ENCODE data around the gene NDUFS3.

The NDUFS3 gene

DNA sequence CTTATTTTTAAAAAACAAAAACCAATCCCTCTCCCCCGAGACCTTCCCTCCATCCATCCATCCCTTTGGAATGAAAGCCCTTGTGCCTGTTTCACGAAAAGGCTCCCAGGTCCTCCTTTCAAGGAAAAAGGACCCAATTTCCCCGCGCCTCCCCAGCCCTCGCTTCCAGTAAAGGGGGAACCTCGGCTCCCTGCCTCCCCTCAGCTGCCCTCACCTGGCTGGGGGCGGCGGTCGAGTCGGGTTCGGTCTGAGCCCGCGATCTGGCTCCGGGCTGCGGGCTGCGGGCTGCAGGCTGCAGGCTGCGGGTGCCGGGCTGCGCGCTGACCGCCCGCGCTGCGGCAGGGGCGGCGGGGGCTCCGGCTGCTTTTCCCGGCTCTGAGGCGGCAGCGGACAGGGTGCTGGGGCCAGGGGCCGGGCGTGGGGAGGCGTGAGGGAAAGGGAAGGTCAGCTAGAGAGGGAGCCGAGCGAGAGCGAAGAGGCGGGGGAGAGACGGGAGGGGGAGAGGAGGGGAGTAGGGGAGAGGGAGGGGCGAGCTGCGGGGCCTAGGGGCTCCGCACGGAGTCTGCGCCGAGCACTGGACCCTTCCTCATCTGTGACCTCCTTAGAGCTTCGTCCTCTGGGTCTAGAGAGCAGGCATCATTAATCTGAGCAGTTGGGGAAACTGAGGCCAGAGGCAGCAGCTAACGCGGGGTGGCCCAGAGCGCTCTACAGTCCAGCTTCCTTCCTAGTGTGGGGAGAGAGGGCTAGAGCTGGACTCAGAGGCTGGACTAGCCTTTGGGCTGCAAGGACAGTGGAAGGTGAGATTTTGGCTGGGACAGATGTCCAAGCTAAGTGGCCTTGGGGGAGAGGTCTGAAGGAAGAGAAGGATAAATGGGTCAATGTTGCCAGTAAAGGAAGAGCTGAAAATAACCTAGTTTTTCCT, 15.3 kb downstream of the NDUFS3 start, which contains the start of gene C1QTNF4:
C1QTNF4 (minus strand) TSS at position 478 of the 922 bp plus-strand sequence. CDS start 3,601 bp downstream, outside the sequence.
- H3K4me3 ChIP-seq (ENCODE audit: low read length, poor library complexity, severe bottlenecking), result peak within 1 kb of the TSS; percentile 83
- H3K27me3 ChIP-seq (ENCODE audit: insufficient read depth, low read length, poor library complexity, severe bottlenecking), result no peaks in the 10 kb centered on the region
- H3K4me2 ChIP-seq (ENCODE audit: low read depth, low read length, poor library complexity, severe bottlenecking), result peak within 1 kb of the TSS; percentile 82
- no peaks in the 10 kb centered on the region; the same call in 1 of the 2 replicates for H3K36me3 ChIP-seq (ENCODE audit: insufficient read depth, low read length)
- H3F3A ChIP-seq (ENCODE audit: low read depth), result peaks cover 15% of the 10 kb centered on the region; the same call in 1 of the 2 replicates
- H4K20me1 ChIP-seq (ENCODE audit: insufficient read depth, low read length, poor library complexity, severe bottlenecking), result no peaks in the 10 kb centered on the region
- no peaks in the 10 kb centered on the region for H3K9me3 ChIP-seq (ENCODE audit: insufficient read depth, low read depth, low read length)
- peaks cover 38% of the 10 kb centered on the region for H3K79me2 ChIP-seq (ENCODE audit: insufficient read depth, low read length)
- H3K9me2 ChIP-seq (replicated peaks; ENCODE audit: low read depth, low read length), result no peaks in the 10 kb centered on the region
- H3K9ac ChIP-seq (ENCODE audit: low read depth, low read length, poor library complexity, severe bottlenecking), result peak within 1 kb of the TSS; percentile 88
- TF ChIP-seq EZH2phosphoT487 (IDR thresholded peaks at IDR 0.05; ENCODE audit: borderline replicate concordance), result no peak
- TF ChIP-seq, protein P1, sequence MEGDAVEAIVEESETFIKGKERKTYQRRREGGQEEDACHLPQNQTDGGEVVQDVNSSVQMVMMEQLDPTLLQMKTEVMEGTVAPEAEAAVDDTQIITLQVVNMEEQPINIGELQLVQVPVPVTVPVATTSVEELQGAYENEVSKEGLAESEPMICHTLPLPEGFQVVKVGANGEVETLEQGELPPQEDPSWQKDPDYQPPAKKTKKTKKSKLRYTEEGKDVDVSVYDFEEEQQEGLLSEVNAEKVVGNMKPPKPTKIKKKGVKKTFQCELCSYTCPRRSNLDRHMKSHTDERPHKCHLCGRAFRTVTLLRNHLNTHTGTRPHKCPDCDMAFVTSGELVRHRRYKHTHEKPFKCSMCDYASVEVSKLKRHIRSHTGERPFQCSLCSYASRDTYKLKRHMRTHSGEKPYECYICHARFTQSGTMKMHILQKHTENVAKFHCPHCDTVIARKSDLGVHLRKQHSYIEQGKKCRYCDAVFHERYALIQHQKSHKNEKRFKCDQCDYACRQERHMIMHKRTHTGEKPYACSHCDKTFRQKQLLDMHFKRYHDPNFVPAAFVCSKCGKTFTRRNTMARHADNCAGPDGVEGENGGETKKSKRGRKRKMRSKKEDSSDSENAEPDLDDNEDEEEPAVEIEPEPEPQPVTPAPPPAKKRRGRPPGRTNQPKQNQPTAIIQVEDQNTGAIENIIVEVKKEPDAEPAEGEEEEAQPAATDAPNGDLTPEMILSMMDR (conservative IDR thresholded peaks at IDR 0.05; ENCODE audit: low read length), result no peak
- H3K4me1 ChIP-seq (ENCODE audit: insufficient read depth, low read length, poor library complexity, severe bottlenecking), result peaks cover 65% of the 10 kb centered on the region
- no peak within 1 kb of the TSS for H2AFZ ChIP-seq (ENCODE audit: low read length)

DNA sequence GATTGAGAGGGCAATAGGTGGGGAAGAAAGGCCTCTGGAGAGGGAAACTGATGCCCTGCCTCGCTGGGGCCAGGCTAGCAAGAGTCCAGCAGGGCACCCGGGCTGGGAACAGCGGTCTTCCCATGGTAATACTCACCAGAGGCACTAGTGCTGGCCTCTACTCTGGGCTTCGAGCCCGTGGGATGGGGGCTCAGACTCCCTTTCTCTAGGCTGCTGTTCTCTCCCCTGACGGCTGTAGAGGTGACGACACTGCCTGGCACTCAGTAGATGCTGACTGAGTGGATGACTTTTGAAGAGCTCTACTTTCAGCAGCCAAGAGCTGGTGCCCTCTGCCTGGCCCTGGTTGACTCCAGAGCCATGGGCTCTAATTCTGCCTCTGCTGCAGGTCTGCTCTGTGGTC, 16.2 kb downstream of the NDUFS3 start:
- Histone ChIP-seq H3K4me1 (ENCODE audit: insufficient read depth, low read length, poor library complexity, severe bottlenecking) (peaks cover 63% of the 10 kb centered on the region), H4K20me1 (ENCODE audit: insufficient read depth, low read length, poor library complexity, severe bottlenecking) (no peaks in the 10 kb centered on the region), H3F3A (ENCODE audit: low read depth) (peaks cover 15% of the 10 kb centered on the region; the same call in 1 of the 2 replicates), H3K36me3 (ENCODE audit: insufficient read depth, low read length) (no peaks in the 10 kb centered on the region), H3K27me3 (ENCODE audit: insufficient read depth, low read length, poor library complexity, severe bottlenecking) (no peaks in the 10 kb centered on the region), H3K9me2 (replicated peaks; ENCODE audit: low read depth, low read length) (no peaks in the 10 kb centered on the region), H2AFZ (ENCODE audit: low read length) (no peak overlapping the region), H3K4me3 (ENCODE audit: low read length, poor library complexity, severe bottlenecking) (peak overlapping the region; percentile 83), H3K79me2 (ENCODE audit: insufficient read depth, low read length) (peaks cover 29% of the 10 kb centered on the region), H3K9me3 (ENCODE audit: insufficient read depth, low read depth, low read length) (no peaks in the 10 kb centered on the region), H3K9ac (ENCODE audit: low read depth, low read length, poor library complexity, severe bottlenecking) (peak overlapping the region; percentile 88), H3K4me2 (ENCODE audit: low read depth, low read length, poor library complexity, severe bottlenecking) (peak overlapping the region; percentile 82)
- TF ChIP-seq EZH2phosphoT487 (IDR thresholded peaks at IDR 0.05; ENCODE audit: borderline replicate concordance), result no peak
- TF ChIP-seq, protein P1 (conservative IDR thresholded peaks at IDR 0.05; ENCODE audit: low read length), result no peak

DNA sequence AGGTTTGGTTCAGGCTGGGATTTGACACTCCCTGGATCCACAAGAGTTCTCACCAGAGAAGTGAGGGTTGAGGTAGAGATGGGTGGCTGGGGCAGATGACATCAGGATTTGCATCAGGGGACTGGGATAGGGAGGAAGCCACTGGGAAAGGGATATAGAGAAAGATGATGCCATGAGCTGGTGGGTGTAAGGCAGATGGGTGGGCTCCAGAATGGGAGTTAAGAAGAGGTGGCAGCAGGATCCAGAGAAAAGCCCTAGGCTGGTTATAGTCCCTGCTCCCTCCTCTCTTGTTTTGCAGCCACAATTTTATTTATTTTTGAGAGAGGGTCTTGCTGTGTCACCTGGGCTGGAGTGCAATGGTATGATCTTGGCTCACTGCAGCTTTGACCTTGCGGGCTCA, 17.1 kb downstream of the NDUFS3 start:
- peaks cover 8% of the 10 kb centered on the region; the same call in 1 of the 2 replicates for H3F3A ChIP-seq (ENCODE audit: low read depth)
- H3K36me3 ChIP-seq (ENCODE audit: insufficient read depth, low read length), result no peaks in the 10 kb centered on the region
- no peaks in the 10 kb centered on the region for H3K27me3 ChIP-seq (ENCODE audit: insufficient read depth, low read length, poor library complexity, severe bottlenecking)
- H2AFZ ChIP-seq (ENCODE audit: low read length), result no peak overlapping the region
- H3K4me1 ChIP-seq (ENCODE audit: insufficient read depth, low read length, poor library complexity, severe bottlenecking), result peaks cover 56% of the 10 kb centered on the region
- no peaks in the 10 kb centered on the region for H3K9me2 ChIP-seq (replicated peaks; ENCODE audit: low read depth, low read length)
- no peak overlapping the region for H3K4me3 ChIP-seq (ENCODE audit: low read length, poor library complexity, severe bottlenecking)
- no peak overlapping the region for H3K9ac ChIP-seq (ENCODE audit: low read depth, low read length, poor library complexity, severe bottlenecking)
- TF ChIP-seq, protein P1 (conservative IDR thresholded peaks at IDR 0.05; ENCODE audit: low read length), result no peak
- no peak for TF ChIP-seq EZH2phosphoT487 (IDR thresholded peaks at IDR 0.05; ENCODE audit: borderline replicate concordance)
- H3K9me3 ChIP-seq (ENCODE audit: insufficient read depth, low read depth, low read length), result no peaks in the 10 kb centered on the region
- H3K4me2 ChIP-seq (ENCODE audit: low read depth, low read length, poor library complexity, severe bottlenecking), result no peak overlapping the region
- no peaks in the 10 kb centered on the region for H4K20me1 ChIP-seq (ENCODE audit: insufficient read depth, low read length, poor library complexity, severe bottlenecking)
- H3K79me2 ChIP-seq (ENCODE audit: insufficient read depth, low read length), result peaks cover 22% of the 10 kb centered on the region
